ENCODE results near the gene BCOR. TPM values are rescaled to one million over a fixed set of nuclear protein-coding genes. Genes with fewer than 3 reads are reported as not detected.
A peak's percentile ranks its signal among the peaks of the same experiment; 100 is the strongest.

The BCOR gene
- total RNA-seq, 1 donor from 2014 or later: 24.8 TPM

- no peak overlapping the region for H3K4me3 Mint-ChIP-seq (ENCODE audit: unreplicated experiment)
- peak overlapping the region; percentile 72 for H3K27ac Mint-ChIP-seq (ENCODE audit: unreplicated experiment)
- H3K4me1 Mint-ChIP-seq (ENCODE audit: unreplicated experiment): peaks cover 37% of the 10 kb centered on the region
- no peaks in the 10 kb centered on the region for H3K9me3 Mint-ChIP-seq (ENCODE audit: unreplicated experiment)
- no peaks in the 10 kb centered on the region for H3K36me3 Mint-ChIP-seq (ENCODE audit: unreplicated experiment)
- TF ChIP-seq CTCF (IDR thresholded peaks at IDR 0.05): no peak
- no peak for DNase-seq (ENCODE audit: extremely low spot score, unreplicated experiment)
- H3K27me3 Mint-ChIP-seq (ENCODE audit: unreplicated experiment): no peaks in the 10 kb centered on the region
Observed at GRCh38 chrX:40012039-40012867, 85.5 kb downstream of the BCOR start.

GRCh38 chrX:40011322-40012038 is 86.3 kb downstream of the BCOR start:
- Mint-ChIP-seq H3K27me3 (ENCODE audit: unreplicated experiment) (no peaks in the 10 kb centered on the region), H3K4me1 (ENCODE audit: unreplicated experiment) (peaks cover 37% of the 10 kb centered on the region), H3K27ac (ENCODE audit: unreplicated experiment) (peak overlapping the region; percentile 52), H3K4me3 (ENCODE audit: unreplicated experiment) (no peak overlapping the region), H3K9me3 (ENCODE audit: unreplicated experiment) (no peaks in the 10 kb centered on the region), H3K36me3 (ENCODE audit: unreplicated experiment) (no peaks in the 10 kb centered on the region)
- DNase-seq (ENCODE audit: extremely low spot score, unreplicated experiment): no peak
- no peak for TF ChIP-seq CTCF (IDR thresholded peaks at IDR 0.05)

- H3K4me1 Mint-ChIP-seq (ENCODE audit: unreplicated experiment): peaks cover 37% of the 10 kb centered on the region
- H3K27ac Mint-ChIP-seq (ENCODE audit: unreplicated experiment): peak overlapping the region; percentile 74
- H3K4me3 Mint-ChIP-seq (ENCODE audit: unreplicated experiment): no peak overlapping the region
- no peak for TF ChIP-seq CTCF (IDR thresholded peaks at IDR 0.05)
- DNase-seq (ENCODE audit: extremely low spot score, unreplicated experiment): no peak
- no peaks in the 10 kb centered on the region for H3K36me3 Mint-ChIP-seq (ENCODE audit: unreplicated experiment)
- H3K27me3 Mint-ChIP-seq (ENCODE audit: unreplicated experiment): no peaks in the 10 kb centered on the region
- no peaks in the 10 kb centered on the region for H3K9me3 Mint-ChIP-seq (ENCODE audit: unreplicated experiment)
Observed at GRCh38 chrX:40010550-40011321, 87.0 kb downstream of the BCOR start.

GRCh38 chrX:40009890-40010289 is 87.9 kb downstream of the BCOR start:
- no peak overlapping the region for H3K27ac Mint-ChIP-seq (ENCODE audit: unreplicated experiment)
- H3K27me3 Mint-ChIP-seq (ENCODE audit: unreplicated experiment): no peaks in the 10 kb centered on the region
- TF ChIP-seq CTCF (IDR thresholded peaks at IDR 0.05): no peak
- peak overlapping the region; percentile 5 for H3K4me3 Mint-ChIP-seq (ENCODE audit: unreplicated experiment)
- H3K36me3 Mint-ChIP-seq (ENCODE audit: unreplicated experiment): no peaks in the 10 kb centered on the region
- peaks cover 37% of the 10 kb centered on the region for H3K4me1 Mint-ChIP-seq (ENCODE audit: unreplicated experiment)
- H3K9me3 Mint-ChIP-seq (ENCODE audit: unreplicated experiment): no peaks in the 10 kb centered on the region
- DNase-seq (ENCODE audit: extremely low spot score, unreplicated experiment): no peak
